ENCODE measurements around the gene PTPRR. TPM values are rescaled to one million over a fixed set of nuclear protein-coding genes. Genes with fewer than 3 reads are reported as not detected.

PTPRR gene
- total and polyA plus RNA-seq, 10 of the 15 experiments (the other 5 are each of a cell fraction or from before 2014, with no cell fraction given): 0.14 to 3.1 (median 0.42) TPM

DNA sequence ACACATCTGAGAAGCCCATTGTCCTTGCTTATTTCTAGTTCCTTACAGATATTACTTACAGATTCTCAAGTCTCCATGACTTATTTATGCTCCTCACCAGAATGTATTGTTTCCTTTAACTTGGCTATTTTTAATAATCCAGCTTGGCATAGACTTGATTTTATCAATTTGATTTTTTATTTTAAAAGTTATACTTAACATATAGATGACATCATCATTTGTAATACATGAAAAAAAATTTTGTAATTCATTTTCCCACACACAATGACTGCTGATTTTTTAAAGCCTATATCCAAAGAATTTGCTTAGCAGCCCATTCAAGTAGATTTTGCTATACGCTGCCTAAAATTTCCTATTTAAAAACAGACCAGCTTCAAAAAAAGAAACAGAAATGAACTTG lies 39.8 kb downstream of the PTPRR start:
- RAD21 ChIA-PET (ENCODE audit: unreplicated experiment): no interaction called here
- 30% methylated on average over 1 of the region's 1 CpG for WGBS (ENCODE audit: insufficient coverage, insufficient replicate concordance, low lambda C conversion rate, missing lambda C conversion rate)
- CTCF ChIA-PET: no interaction called here
- in situ Hi-C loops (cut with MboI) (no loop called here), intact Hi-C loops (cut with micrococcal nuclease; ENCODE audit: unreplicated experiment) (no loop called here)
- no peak overlapping the region for H3K4me3 ChIP-seq
- H3K4me1 ChIP-seq (ENCODE audit: control insufficient read depth, insufficient read depth, low read length): no peaks in the 10 kb centered on the region
- H3K9me3 ChIP-seq (replicated peaks; ENCODE audit: control insufficient read depth, insufficient read depth, low read length): no peaks in the 10 kb centered on the region
- H3K4me2 ChIP-seq (ENCODE audit: control insufficient read depth, insufficient read depth): no peak overlapping the region
- POLR2A ChIA-PET: no interaction called here
- ATAC-seq (no peak), DNase-seq (ENCODE audit: low read depth, low spot score) (no peak), FAIRE-seq (no peak)
- SMC1A ChIA-PET (ENCODE audit: uncharacterized antibody, unreplicated experiment): no interaction called here
- no peaks in the 10 kb centered on the region for H4K20me1 ChIP-seq (ENCODE audit: control insufficient read depth, insufficient read depth)
- H3K79me2 ChIP-seq (ENCODE audit: control insufficient read depth, insufficient read depth, low read length): no peaks in the 10 kb centered on the region
- H2AFZ ChIP-seq (ENCODE audit: control insufficient read depth, low read depth, low read length): no peak overlapping the region
- H3K27ac ChIP-seq (ENCODE audit: control insufficient read depth, insufficient read depth): no peak overlapping the region
- H3K36me3 ChIP-seq (ENCODE audit: control insufficient read depth in 2 of 2, insufficient read depth in 2 of 2, low read length in 1 of 2): no peaks in the 10 kb centered on the region
- H3K9ac ChIP-seq (ENCODE audit: control insufficient read depth, insufficient read depth, low read length): no peak overlapping the region
- TF ChIP-seq GABPA (IDR thresholded peaks at IDR 0.05; ENCODE audit: low read depth): no peak
- peak; percentile 41; the same call in 1 of the 2 replicates for TF ChIP-seq ATF7 (IDR thresholded peaks at IDR 0.05; ENCODE audit: low read depth)
- no TSS peak for BruUV-seq (replicated peaks)
- no peaks in the 10 kb centered on the region for H3K27me3 ChIP-seq (replicated peaks in 1 of 2; ENCODE audit: control insufficient read depth in 2 of 2, insufficient read depth in 2 of 2, low read length in 1 of 2)

DNA sequence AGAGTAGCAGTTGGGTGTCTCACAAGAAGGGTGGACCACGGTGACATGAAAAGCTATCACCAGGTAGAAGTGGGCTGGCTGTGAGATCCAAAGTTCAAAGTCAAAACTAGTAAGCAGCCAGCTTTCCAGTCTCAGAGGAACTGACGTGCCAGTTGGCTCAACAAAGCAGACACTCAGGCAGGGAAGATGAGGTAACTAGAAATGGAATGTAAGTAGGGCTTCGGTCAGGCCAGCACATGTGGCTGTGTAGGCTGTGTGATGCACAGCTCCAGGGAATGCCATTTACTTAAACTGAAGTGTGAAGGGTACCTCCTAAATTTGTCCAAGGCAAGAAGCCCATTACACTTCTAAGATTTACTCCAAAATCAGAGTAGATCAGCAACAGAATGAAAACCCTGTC lies 43.6 kb downstream of the PTPRR start:
- 0% methylated on average over 3 of the region's 3 CpGs for WGBS (ENCODE audit: insufficient coverage, insufficient replicate concordance, low lambda C conversion rate, missing lambda C conversion rate)
- SMC1A ChIA-PET (ENCODE audit: uncharacterized antibody, unreplicated experiment): interaction anchor here (1.2 kb wide), 1 partner anchor 9 kb away, joined by 3 read pairs; no protein-coding TSS in a partner anchor
- Histone ChIP-seq H4K20me1 (ENCODE audit: control insufficient read depth, insufficient read depth) (no peaks in the 10 kb centered on the region), H3K4me3 (no peak overlapping the region), H3K4me2 (ENCODE audit: control insufficient read depth, insufficient read depth) (no peak overlapping the region), H3K9ac (ENCODE audit: control insufficient read depth, insufficient read depth, low read length) (no peak overlapping the region), H3K27me3 (replicated peaks in 1 of 2; ENCODE audit: control insufficient read depth in 2 of 2, insufficient read depth in 2 of 2, low read length in 1 of 2) (no peaks in the 10 kb centered on the region), H3K4me1 (ENCODE audit: control insufficient read depth, insufficient read depth, low read length) (no peaks in the 10 kb centered on the region), H3K27ac (ENCODE audit: control insufficient read depth, insufficient read depth) (no peak overlapping the region), H3K36me3 (ENCODE audit: control insufficient read depth in 2 of 2, insufficient read depth in 2 of 2, low read length in 1 of 2) (no peaks in the 10 kb centered on the region), H2AFZ (ENCODE audit: control insufficient read depth, low read depth, low read length) (no peak overlapping the region), H3K79me2 (ENCODE audit: control insufficient read depth, insufficient read depth, low read length) (no peaks in the 10 kb centered on the region), H3K9me3 (replicated peaks; ENCODE audit: control insufficient read depth, insufficient read depth, low read length) (no peaks in the 10 kb centered on the region)
- RAD21 ChIA-PET (ENCODE audit: unreplicated experiment): no interaction called here
- FAIRE-seq (no peak), ATAC-seq (no peak), DNase-seq (ENCODE audit: low read depth, low spot score) (no peak)
- POLR2A ChIA-PET: no interaction called here
- no TSS peak for BruUV-seq (replicated peaks)
- CTCF ChIA-PET: no interaction called here
- TF ChIP-seq SUPT20H (IDR thresholded peaks at IDR 0.05; ENCODE audit: borderline replicate concordance, control insufficient read depth, low read depth, low read length) (no peak), ZNF217 (IDR thresholded peaks at IDR 0.05) (no peak)
- intact Hi-C loops (cut with micrococcal nuclease; ENCODE audit: unreplicated experiment) (no loop called here), in situ Hi-C loops (cut with MboI) (no loop called here)
